Epidermal melanocyte (primary cell): ENCODE results near the gene FKBP3.
"Not testable (repeated sequence)": the region's sequence is repeated elsewhere in the genome, so short reads cannot be mapped to it uniquely, and the experiment has no call there.

Experiments
- DNase-seq: peaks from one replicate; pipeline ENCODE4 v3.0.0; 2011; ENCODE audit warnings: low spot score; ENCODE audit not compliant: insufficient read length

The FKBP3 gene

GRCh38 chr14:45114327-45114726 is 20.0 kb downstream of the FKBP3 start:
- no peak for DNase-seq

- DNase-seq: no peak
Measured at GRCh38 chr14:45112896-45113781, 21.1 kb downstream of the FKBP3 start.

- no peak for DNase-seq
Measured at GRCh38 chr14:45104561-45104960, 29.7 kb downstream of the FKBP3 start.

GRCh38 chr14:45103806-45104205 is 30.5 kb downstream of the FKBP3 start:
- no peak for DNase-seq

DNA sequence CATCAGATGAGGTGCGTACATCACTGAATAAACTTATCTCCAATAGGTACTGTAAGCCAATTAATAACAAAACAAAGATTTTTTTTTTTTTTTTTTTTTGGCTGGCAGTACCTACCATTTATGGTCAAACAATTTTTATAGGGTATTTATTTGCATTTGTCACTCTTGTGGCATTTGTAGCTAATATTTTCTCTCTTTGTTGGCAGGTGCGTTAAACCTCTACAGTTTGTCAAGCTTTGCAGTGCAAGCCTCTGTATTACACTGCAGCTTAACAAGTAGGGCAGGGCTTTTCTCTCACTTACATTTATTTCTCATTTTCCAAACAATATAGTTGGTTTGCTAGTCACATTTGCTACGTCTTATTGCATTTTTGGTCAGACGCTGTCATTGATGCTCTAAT is 38.1 kb downstream of the FKBP3 start:
- DNase-seq: no peak

DNA sequence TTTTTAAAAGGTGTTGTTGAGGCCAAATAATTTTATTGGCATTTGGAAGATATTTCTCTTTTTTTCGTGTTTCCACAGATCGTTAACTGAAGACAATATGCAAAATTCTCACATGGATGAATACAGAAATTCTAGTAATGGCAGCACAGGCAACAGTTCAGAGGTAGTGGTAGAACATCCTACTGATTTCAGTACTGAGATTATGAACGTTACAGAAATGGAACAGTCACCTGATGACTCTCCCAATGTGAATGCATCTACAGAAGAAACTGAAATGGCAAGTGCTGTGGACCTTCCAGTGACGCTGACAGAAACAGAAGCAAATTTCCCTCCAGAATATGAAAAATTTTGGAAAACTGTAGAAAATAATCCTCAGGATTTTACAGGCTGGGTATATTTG is 39.1 kb downstream of the FKBP3 start:
- DNase-seq: no peak

DNA sequence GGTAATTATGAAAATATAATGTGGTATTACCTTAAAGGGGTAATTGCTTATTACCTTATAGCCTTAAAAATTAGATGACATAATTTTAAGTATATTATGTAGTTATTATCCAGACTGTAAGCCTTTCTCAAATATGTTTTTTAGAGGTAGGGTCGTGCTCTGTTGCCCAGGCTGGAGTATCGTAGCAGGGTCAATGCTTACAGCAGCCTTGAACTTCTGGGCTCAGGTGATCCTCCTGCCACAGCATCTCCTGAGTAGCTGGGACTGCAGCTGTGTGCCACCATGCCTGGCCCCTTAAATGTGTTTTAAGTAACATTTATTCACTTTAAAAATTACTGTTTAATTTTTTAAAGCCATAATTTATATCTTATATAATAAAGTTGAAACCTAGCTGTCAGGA is 40.0 kb downstream of the FKBP3 start:
- no peak for DNase-seq

GRCh38 chr14:45091710-45092109 is 42.6 kb downstream of the FKBP3 start:
- no peak for DNase-seq

- DNase-seq: no peak
Measured at GRCh38 chr14:45089813-45090212, 44.5 kb downstream of the FKBP3 start.

DNA sequence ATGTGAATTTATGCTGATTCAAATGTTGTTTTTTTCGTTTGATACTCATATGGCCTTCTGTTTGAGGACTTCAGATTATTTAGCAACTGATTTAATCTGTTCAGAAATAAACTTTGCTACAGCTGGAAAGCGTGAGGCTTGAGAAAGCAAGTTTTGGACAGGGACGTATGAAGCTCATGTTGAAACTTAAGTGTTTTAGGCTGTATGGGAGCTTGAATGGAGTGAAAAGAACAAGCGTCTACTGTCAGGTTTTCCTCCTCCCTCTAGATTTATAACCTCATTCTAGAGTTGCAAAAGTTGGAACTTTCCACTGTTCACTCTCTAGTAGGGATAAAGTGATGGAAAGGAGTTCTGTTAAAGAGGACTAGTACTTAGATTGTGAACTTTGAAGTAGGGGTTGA is 49.3 kb downstream of the FKBP3 start:
- no peak for DNase-seq

DNA sequence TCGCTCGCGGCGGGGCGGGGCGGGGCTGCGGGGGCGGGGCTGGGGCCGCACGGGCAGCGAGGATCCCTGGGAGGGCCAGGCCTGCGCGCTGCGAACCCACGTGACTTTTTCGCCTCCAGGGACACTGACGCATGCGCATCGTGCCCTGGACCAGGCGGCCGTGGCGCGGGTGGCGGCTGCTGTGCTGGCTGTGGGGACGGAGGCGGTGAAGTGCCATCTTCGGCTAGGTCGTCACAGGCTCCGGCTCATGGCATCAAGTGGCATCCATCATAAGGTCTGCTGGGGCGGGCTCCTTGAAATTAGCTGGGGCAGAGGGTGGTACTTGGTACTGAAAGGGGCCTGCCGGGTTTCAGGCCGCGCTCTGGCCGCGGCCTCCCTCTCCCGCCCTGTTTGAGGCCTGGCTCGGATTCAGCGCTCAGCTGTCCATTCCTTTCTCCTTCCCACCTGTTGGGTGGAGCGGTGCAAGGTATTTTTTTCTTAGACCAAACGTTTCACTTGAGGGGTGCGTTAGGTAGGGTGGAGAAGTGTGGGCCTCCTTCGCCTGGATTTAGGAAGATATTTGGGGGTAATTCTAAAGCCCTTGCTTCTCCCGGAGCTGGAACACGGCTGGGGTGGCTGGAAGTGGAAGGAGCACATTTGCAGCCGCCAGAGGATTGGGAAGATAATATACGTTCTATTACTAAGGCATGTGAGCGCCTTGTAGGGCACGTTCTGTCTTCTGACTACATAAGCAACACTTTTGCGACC is 50.1 kb downstream of the FKBP3 start, which contains the start of gene PRPF39:
Gene PRPF39 (plus strand): TSS at position 141 of the 747 bp plus-strand sequence. CDS start 11,124 bp downstream, outside the sequence.
- DNase-seq: peak; percentile 96

DNA sequence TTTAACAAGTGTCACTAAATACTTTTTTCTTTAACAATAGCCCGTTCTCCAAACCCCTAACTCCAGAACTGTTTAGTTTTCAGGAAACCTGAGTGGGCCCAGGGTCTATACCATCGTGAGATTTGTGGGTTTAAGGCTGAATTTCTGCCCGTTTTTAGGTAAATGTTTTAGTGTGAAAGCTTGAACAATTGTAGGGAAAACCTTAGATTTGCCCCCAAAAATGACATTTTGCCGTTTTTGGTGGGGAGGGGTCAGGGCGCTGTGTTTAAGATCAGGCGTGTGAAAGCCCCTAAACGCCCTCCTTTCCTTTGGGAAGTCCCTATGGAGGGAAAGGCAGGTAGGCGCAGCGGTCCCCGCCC is 50.7 kb downstream of the FKBP3 start:
- no peak for DNase-seq

GRCh38 chr14:45082420-45082819 is 51.9 kb downstream of the FKBP3 start:
- DNase-seq: no peak

DNA sequence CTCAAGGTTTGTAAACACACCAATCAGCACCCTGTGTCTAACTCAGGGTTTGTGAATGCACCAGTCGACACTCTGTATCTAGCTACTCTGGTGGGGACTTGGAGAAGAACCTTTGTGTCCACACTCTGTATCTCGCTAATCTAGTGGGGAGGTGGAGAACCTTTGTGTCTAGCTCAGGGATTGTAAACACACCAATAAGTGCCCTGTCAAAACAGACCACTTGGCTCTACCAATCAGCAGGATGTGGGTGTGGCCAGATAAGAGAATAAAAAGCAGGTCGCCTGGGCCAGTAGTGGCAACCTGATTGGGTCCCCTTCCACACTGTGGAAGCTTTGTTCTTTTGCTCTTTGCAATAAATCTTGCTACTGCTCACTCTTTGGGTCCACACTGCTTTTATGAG is 53.2 kb downstream of the FKBP3 start:
- not testable (repeated sequence) for DNase-seq

GRCh38 chr14:45080416-45080968 is 53.8 kb downstream of the FKBP3 start:
- DNase-seq: not testable (repeated sequence)

DNA sequence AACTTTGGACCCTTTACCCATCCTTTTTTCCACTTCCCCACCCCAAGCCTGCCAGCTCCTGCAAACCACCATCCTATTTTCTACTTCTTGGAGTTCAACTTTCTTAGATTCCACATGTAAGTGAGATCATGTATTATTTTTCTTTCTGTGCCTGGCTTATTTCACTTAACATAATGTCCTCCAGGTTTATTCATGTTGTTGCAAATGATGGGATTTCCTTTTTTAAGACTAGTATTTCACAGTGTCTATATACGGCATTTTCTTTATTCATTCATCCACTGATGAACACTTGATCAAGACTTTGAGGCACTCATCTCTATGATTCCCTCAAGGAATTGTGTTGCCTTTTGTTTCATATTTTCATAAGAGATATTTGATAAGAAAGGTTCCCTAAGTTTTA is 56.0 kb downstream of the FKBP3 start:
- no peak for DNase-seq

DNA sequence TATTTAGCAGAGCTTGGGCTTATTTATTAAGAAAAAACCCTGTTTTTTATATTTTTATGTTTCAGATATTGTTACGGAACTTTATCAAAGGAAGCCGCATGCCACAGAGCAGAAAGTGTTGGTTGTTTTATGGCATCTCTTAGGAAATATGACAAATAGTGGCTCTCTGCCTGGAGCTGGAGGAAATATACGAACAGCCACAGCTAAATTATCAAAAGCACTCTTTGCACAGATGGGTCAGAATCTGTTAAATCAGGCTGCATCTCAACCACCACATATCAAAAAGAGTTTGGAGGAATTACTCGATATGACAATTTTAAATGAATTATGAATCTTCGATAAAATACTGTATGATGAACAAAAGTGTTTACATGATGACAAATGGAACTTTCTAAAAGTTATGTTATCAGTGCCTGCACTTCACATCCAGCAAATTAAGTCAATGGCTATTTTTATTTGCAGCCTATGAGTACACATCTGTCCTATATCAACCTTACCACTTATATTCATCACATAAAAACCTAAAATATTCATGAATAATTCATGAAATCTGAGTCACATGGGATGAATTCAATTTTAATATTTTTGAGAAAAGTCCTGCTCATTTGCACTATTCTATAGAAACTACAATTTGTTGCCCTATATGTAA is 60.9 kb downstream of the FKBP3 start:
- no peak for DNase-seq

DNA sequence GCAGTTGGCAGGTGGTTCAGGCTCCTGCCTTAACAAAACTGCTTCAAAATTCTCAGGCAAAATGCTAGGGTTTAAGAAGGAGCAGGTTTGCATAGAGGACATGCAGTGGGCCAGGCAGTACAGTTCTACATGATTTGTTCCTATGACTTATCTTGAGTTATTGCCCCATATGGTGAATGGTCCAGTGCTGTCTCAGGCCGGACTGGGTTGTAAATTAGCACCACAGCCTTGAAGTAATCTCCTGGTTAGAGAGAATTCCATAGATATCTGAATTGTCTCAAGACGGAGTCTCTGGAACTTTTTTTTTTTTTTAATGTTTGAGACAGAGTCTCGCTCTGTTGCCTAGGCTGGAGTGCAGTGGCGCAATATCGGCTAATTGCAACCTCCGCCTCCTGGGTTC is 62.2 kb downstream of the FKBP3 start:
- no peak for DNase-seq

DNA sequence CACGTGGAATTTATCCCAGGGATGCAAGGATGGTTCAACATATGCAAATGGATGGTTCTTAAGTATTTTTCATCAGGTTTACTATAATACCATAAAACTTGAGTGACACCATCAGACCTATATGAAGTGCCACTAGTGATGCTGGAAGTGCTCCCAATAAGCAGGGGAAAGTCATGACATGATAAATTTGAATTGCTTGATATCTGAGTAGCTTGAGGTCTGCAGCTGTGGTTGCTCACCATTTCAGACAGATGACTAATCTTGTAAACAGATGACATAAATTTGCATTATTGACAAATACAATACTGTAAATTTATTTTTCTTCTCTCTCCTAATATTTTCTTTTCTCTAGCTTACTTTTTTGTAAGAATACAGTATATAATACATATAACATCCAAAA is 64.1 kb downstream of the FKBP3 start:
- no peak for DNase-seq

- DNase-seq: no peak
Measured at GRCh38 chr14:45068396-45068795, 65.9 kb downstream of the FKBP3 start.

DNA sequence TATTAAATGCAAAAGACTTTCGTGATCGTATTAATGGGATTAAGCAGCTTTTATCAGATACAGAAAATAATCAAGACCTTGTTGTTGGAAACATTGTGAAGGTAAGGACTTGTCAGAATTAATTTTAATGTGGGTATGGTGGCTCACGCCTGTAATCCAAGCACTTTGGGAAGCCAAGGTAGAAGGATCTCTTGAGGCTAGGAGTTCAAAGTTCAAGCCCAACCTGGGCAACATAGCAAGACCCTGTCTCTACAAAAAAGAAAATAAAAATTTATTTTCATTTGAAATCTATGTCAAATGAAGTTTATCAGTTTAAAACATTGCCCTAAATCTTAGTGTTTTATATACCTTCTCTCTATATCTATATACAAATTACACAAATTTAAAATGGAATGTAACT is 67.6 kb downstream of the FKBP3 start:
- DNase-seq: no peak

GRCh38 chr14:45065956-45066355 is 68.3 kb downstream of the FKBP3 start:
- no peak for DNase-seq
